Spleen (tissue), 11 donors: ENCODE measurements around the gene KCTD4. TPM values are rescaled to one million over a fixed set of nuclear protein-coding genes. Genes with fewer than 3 reads are reported as not detected.

Source experiments
- DNase-seq: peaks from one replicate; pipeline ENCODE4 v3.0.0-alpha.2; 2020
- H3K27ac ChIP-seq, 8 donors: fragments of 200-600 bp; sonication (generic) in 7 of 8; 1 replicate in 4 of 8; 2 replicates in 4 of 8; pipeline versions ENCODE4 v1.5.0 to v1.8.0; 2016 to 2021; ENCODE audit warnings: inconsistent platforms in 4 of 8, mild to moderate bottlenecking in 4 of 8, moderate library complexity in 1 of 8
- H3K27me3 ChIP-seq, 7 donors: fragments of 200-600 bp; sonication (generic) in 6 of 7; replicated peaks in 1 of 7; 1 replicate in 4 of 7; 2 replicates in 3 of 7; pipeline versions ENCODE4 v1.5.0 to v1.8.0; 2016 to 2021; ENCODE audit warnings: inconsistent platforms in 3 of 7, mild to moderate bottlenecking in 1 of 7
- H3K36me3 ChIP-seq, 6 donors: fragments of 200-600 bp; sonication (generic) in 5 of 6; 1 replicate in 4 of 6; 2 replicates in 2 of 6; pipeline versions ENCODE4 v1.5.0 to v1.8.0; 2016 to 2021; ENCODE audit warnings: inconsistent platforms in 2 of 6
- H3K4me1 ChIP-seq, 6 donors: fragments of 200-600 bp; sonication (generic) in 5 of 6; 1 replicate in 3 of 6; 2 replicates in 3 of 6; pipeline versions ENCODE4 v1.5.0 to v1.8.0; 2016 to 2021; ENCODE audit warnings: inconsistent platforms in 3 of 6
- H3K4me3 ChIP-seq, 8 donors: fragments of 200-600 bp; sonication (generic) in 7 of 8; 1 replicate in 4 of 8; 2 replicates in 4 of 8; pipeline versions ENCODE4 v1.5.0 to v1.8.0; 2016 to 2021; ENCODE audit warnings: inconsistent platforms in 4 of 8, mild to moderate bottlenecking in 4 of 8, moderate library complexity in 2 of 8
- H3K9me3 ChIP-seq, 8 donors: fragments of 200-600 bp; sonication (generic) in 7 of 8; 1 replicate in 4 of 8; 2 replicates in 4 of 8; pipeline versions ENCODE4 v1.5.0 to v1.8.0; 2016 to 2021; ENCODE audit warnings: inconsistent platforms in 4 of 8
- CTCF ChIP-seq, 11 experiments: fragments of 200-600 bp in 7 of 11; fragments of 450-650 bp in 4 of 11; sonication (generic) in 4 of 11; IDR thresholded peaks in 8 of 11; conservative IDR thresholded peaks in 3 of 11; 1 replicate in 7 of 11; 2 replicates in 4 of 11; pipeline versions ENCODE4 v1.4.0 to v1.8.0; 2016 to 2021; ENCODE audit warnings: antibody characterized with exemption in 11 of 11, inconsistent platforms in 4 of 11, mild to moderate bottlenecking in 1 of 11
- POLR2A ChIP-seq, 3 donors: fragments of 450-650 bp; IDR thresholded peaks; one replicate each; pipeline ENCODE4 v1.5.1; 2017; ENCODE audit warnings: antibody characterized with exemption in 3 of 3, mild to moderate bottlenecking in 1 of 3
- POLR2AphosphoS5 ChIP-seq, 3 donors: sonication (generic); formaldehyde crosslinking; IDR thresholded peaks; one replicate each; pipeline ENCODE4 v1.5.1; 2017; ENCODE audit warnings: antibody characterized with exemption in 3 of 3
- WGBS, 5 donors: extraction: QIAGEN DNeasy Blood & Tissue Kit in 3 of 5; methylation state at CpG; one replicate each; pipeline versions ENCODE4 v1.1.5 to v1.1.7; 2013 to 2018; 5-methylcytosine and 5-hydroxymethylcytosine counted together
- intact Hi-C: fragments of 100-400 bp; cut with DNase I; formaldehyde crosslinking; loops from one replicate; pipeline ENCODE4 v1.15.0; 2023; ENCODE audit warnings: low total_unique reads
- polyA plus RNA-seq, 3 donors: library from polyadenylated mRNA; stranded (reverse); fragments of 200-250 nt; gene quantifications; one replicate each; pipeline ENCODE4 v1.2.1, GENCODE V29; 2013
- total RNA-seq, 7 donors: library from RNA; depleted of rRNA in 3 of 7; stranded (reverse); fragments of >200 nt in 3 of 7; fragmentation: NEBNext Ultra II Directional in 4 of 7; extraction: Animal tissue kit (Norgen Biotek cat#: 25700) in 4 of 7; gene quantifications; one replicate each; pipeline versions ENCODE4 v1.1.0 to v1.2.1, GENCODE V29; 2016 to 2021
- donor health status: healthy with polysubstance abuse.
- donor health status: DM: no; HTN: no; CAD: no; lungs with moderate emphysema.
- donor health status: DM: no; HTN: no; CAD: no.
- donor health status: Bipolar disorder and iron deficiency.
- donor health status: healthy.
- donor health status: DM: no; HTN: no; CAD: no.
- donor health status: DM: yes; HTN: yes; CAD: no.

The KCTD4 gene
- total and polyA plus RNA-seq, 10 donors = 0.10 TPM; not detected in 9

GRCh38 chr13:45228002-45228401, 27.2 kb upstream of the KCTD4 start:
- Histone ChIP-seq H3K27ac (no peak overlapping the region), H3K9me3 (no peaks in the 10 kb centered on the region), H3K27me3 (no peaks in the 10 kb centered on the region), H3K4me3 (no peak overlapping the region), H3K36me3 (no peaks in the 10 kb centered on the region), H3K4me1 (no peaks in the 10 kb centered on the region)
- no peak for DNase-seq
- intact Hi-C loops = no loop called here
- 95 to 99% (median 98%) methylated on average over 5 of the region's 5 CpGs for WGBS, 5 donors
- no peak for TF ChIP-seq CTCF (IDR thresholded peaks at IDR 0.05 in 8 of 11, conservative IDR thresholded peaks at IDR 0.05 in 3 of 11)
- TF ChIP-seq POLR2A (IDR thresholded peaks at IDR 0.05) = no peak
- no peak for TF ChIP-seq POLR2AphosphoS5 (IDR thresholded peaks at IDR 0.05)

GRCh38 chr13:45226024-45226423, 25.2 kb upstream of the KCTD4 start:
- no peaks in the 10 kb centered on the region for H3K27me3 ChIP-seq
- H3K4me3 ChIP-seq = no peak overlapping the region
- H3K9me3 ChIP-seq = no peaks in the 10 kb centered on the region
- H3K27ac ChIP-seq = no peak overlapping the region
- DNase-seq = no peak
- no peaks in the 10 kb centered on the region for H3K4me1 ChIP-seq
- WGBS, 5 donors = 58 to 80% (median 75%) methylated on average over 3 of the region's 3 CpGs
- H3K36me3 ChIP-seq = no peaks in the 10 kb centered on the region
- intact Hi-C loops = no loop called here
- no peak for TF ChIP-seq POLR2AphosphoS5 (IDR thresholded peaks at IDR 0.05)
- TF ChIP-seq CTCF (IDR thresholded peaks at IDR 0.05 in 8 of 11, conservative IDR thresholded peaks at IDR 0.05 in 3 of 11) = no peak
- TF ChIP-seq POLR2A (IDR thresholded peaks at IDR 0.05) = no peak

- H3K36me3 ChIP-seq = no peaks in the 10 kb centered on the region
- no peaks in the 10 kb centered on the region for H3K27me3 ChIP-seq
- 87 to 91% (median 90%) methylated on average over 4 of the region's 4 CpGs for WGBS, 5 donors
- H3K9me3 ChIP-seq = no peaks in the 10 kb centered on the region
- intact Hi-C loops = no loop called here
- TF ChIP-seq CTCF (IDR thresholded peaks at IDR 0.05 in 8 of 11, conservative IDR thresholded peaks at IDR 0.05 in 3 of 11) (no peak), POLR2AphosphoS5 (IDR thresholded peaks at IDR 0.05) (no peak), POLR2A (IDR thresholded peaks at IDR 0.05) (no peak)
- no peak overlapping the region for H3K27ac ChIP-seq
- no peaks in the 10 kb centered on the region for H3K4me1 ChIP-seq
- no peak overlapping the region for H3K4me3 ChIP-seq
- DNase-seq = no peak
Measured at GRCh38 chr13:45225370-45225769, 24.5 kb upstream of the KCTD4 start.

DNA sequence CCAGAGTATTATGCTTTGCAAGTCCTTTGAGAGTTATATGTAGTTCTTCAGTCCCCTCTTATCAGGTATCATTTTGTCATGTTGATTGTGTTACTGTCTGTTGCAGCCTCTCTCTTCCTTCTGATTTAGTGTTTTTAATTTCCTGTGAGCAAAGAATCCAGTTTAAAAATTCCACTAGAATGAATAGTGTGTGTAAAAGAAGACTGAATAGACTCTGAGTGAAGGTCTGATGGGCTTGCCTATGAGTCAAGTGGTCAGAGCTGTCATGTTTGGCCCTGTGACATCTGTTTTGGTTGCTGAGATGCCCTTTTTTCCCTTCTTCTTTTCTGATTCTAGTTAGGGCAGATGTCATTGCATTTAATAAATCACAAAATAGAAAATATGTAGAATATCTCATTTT, 23.3 kb upstream of the KCTD4 start:
- Histone ChIP-seq H3K4me1 (peaks cover 0 to 6% (median 0%) of the 10 kb centered on the region in 6 donors), H3K36me3 (no peaks in the 10 kb centered on the region), H3K27me3 (no peaks in the 10 kb centered on the region), H3K9me3 (no peaks in the 10 kb centered on the region), H3K4me3 (no peak overlapping the region), H3K27ac (no peak overlapping the region)
- TF ChIP-seq POLR2AphosphoS5 (IDR thresholded peaks at IDR 0.05) = no peak
- no peak for TF ChIP-seq CTCF (IDR thresholded peaks at IDR 0.05 in 8 of 11, conservative IDR thresholded peaks at IDR 0.05 in 3 of 11)
- no peak for TF ChIP-seq POLR2A (IDR thresholded peaks at IDR 0.05)
- intact Hi-C loops = no loop called here
- DNase-seq = no peak
